Suprapubic skin (tissue), 4 donors: ENCODE data around the gene CALN1. TPM values are rescaled to one million over a fixed set of nuclear protein-coding genes. Genes with fewer than 3 reads are reported as not detected.

Experiments
- DNase-seq, 2 donors: peaks; one replicate each; pipeline ENCODE4 v3.0.0-alpha.2; 2019; ENCODE audit warnings: low spot score in 2 of 2
- H3K27ac ChIP-seq: fragments of 200-600 bp; sonication (generic); one replicate; pipeline ENCODE4 v1.5.1; 2019
- H3K27me3 ChIP-seq: fragments of 200-600 bp; sonication (generic); one replicate; pipeline ENCODE4 v1.5.1; 2019
- H3K36me3 ChIP-seq: fragments of 200-600 bp; sonication (generic); one replicate; pipeline ENCODE4 v1.5.1; 2019
- H3K4me1 ChIP-seq: fragments of 200-600 bp; sonication (generic); one replicate; pipeline ENCODE4 v1.5.1; 2019
- H3K4me3 ChIP-seq: fragments of 200-600 bp; sonication (generic); one replicate; pipeline ENCODE4 v1.5.1; 2019; ENCODE audit warnings: mild to moderate bottlenecking
- H3K9me3 ChIP-seq: fragments of 200-600 bp; sonication (generic); one replicate; pipeline ENCODE4 v1.5.1; 2019
- CTCF ChIP-seq, 2 donors: fragments of 200-600 bp in 1 of 2; fragments of 450-650 bp in 1 of 2; sonication (generic) in 1 of 2; IDR thresholded peaks; one replicate each; pipeline ENCODE4 v1.5.1; 2016 to 2019; ENCODE audit warnings: antibody characterized with exemption in 2 of 2, mild to moderate bottlenecking in 1 of 2, moderate library complexity in 1 of 2
- EP300 ChIP-seq: sonication (generic); formaldehyde crosslinking; IDR thresholded peaks from one replicate; pipeline ENCODE4 v1.6.1; 2017; ENCODE audit warnings: antibody characterized with exemption
- POLR2A ChIP-seq, 2 donors: fragments of 450-650 bp; IDR thresholded peaks; one replicate each; pipeline ENCODE4 v1.6.1; 2017; ENCODE audit warnings: antibody characterized with exemption in 2 of 2, mild to moderate bottlenecking in 2 of 2, moderate library complexity in 2 of 2
- POLR2AphosphoS5 ChIP-seq, 3 donors: sonication (generic); formaldehyde crosslinking; IDR thresholded peaks; one replicate each; pipeline ENCODE4 v1.6.1; 2017; ENCODE audit warnings: antibody characterized with exemption in 3 of 3
- WGBS: methylation state at CpG from one replicate; pipeline ENCODE4 v1.1.5; 2018; 5-methylcytosine and 5-hydroxymethylcytosine counted together
- total RNA-seq, 4 donors: library from RNA; depleted of rRNA; stranded (reverse); fragments of >200 nt; gene quantifications; one replicate each; pipeline ENCODE4 v1.1.0, GENCODE V29; 2016

The CALN1 gene
- total RNA-seq, 4 donors from 2014 or later: 0.91 to 10.0 (median 3.9) TPM

GRCh38 chr7:71795410-71795809, 616.7 kb downstream of the CALN1 start:
- Histone ChIP-seq H3K4me1 (no peaks in the 10 kb centered on the region), H3K27me3 (no peaks in the 10 kb centered on the region), H3K27ac (no peak overlapping the region), H3K36me3 (no peaks in the 10 kb centered on the region), H3K9me3 (no peaks in the 10 kb centered on the region), H3K4me3 (no peak overlapping the region)
- TF ChIP-seq POLR2A (IDR thresholded peaks at IDR 0.05) (no peak), EP300 (no peak), CTCF (IDR thresholded peaks at IDR 0.05) (no peak), POLR2AphosphoS5 (IDR thresholded peaks at IDR 0.05) (no peak)
- no peak for DNase-seq
- WGBS: 61% methylated on average over 10 of the region's 10 CpGs

- Histone ChIP-seq H3K9me3 (no peaks in the 10 kb centered on the region), H3K27me3 (no peaks in the 10 kb centered on the region), H3K27ac (no peak overlapping the region), H3K36me3 (no peaks in the 10 kb centered on the region), H3K4me1 (no peaks in the 10 kb centered on the region), H3K4me3 (no peak overlapping the region)
- TF ChIP-seq POLR2AphosphoS5 (IDR thresholded peaks at IDR 0.05) (no peak), POLR2A (IDR thresholded peaks at IDR 0.05) (no peak), CTCF (IDR thresholded peaks at IDR 0.05) (no peak), EP300 (no peak)
- DNase-seq: no peak
- WGBS: 84% methylated on average over 5 of the region's 5 CpGs
Observed at GRCh38 chr7:71793251-71793650, 618.9 kb downstream of the CALN1 start.

GRCh38 chr7:71787513-71787912, 624.6 kb downstream of the CALN1 start:
- DNase-seq: no peak
- Histone ChIP-seq H3K36me3 (no peaks in the 10 kb centered on the region), H3K4me3 (no peak overlapping the region), H3K9me3 (peaks cover 9% of the 10 kb centered on the region), H3K4me1 (no peaks in the 10 kb centered on the region), H3K27me3 (no peaks in the 10 kb centered on the region), H3K27ac (no peak overlapping the region)
- TF ChIP-seq POLR2AphosphoS5 (IDR thresholded peaks at IDR 0.05): no peak
- 93% methylated on average over 13 of the region's 15 CpGs for WGBS

GRCh38 chr7:71785216-71785615, 626.9 kb downstream of the CALN1 start:
- H3K36me3 ChIP-seq: no peaks in the 10 kb centered on the region
- no peaks in the 10 kb centered on the region for H3K27me3 ChIP-seq
- no peak overlapping the region for H3K27ac ChIP-seq
- no peaks in the 10 kb centered on the region for H3K4me1 ChIP-seq
- H3K9me3 ChIP-seq: peaks cover 9% of the 10 kb centered on the region
- DNase-seq: no peak
- TF ChIP-seq POLR2A (IDR thresholded peaks at IDR 0.05) (no peak), EP300 (no peak), POLR2AphosphoS5 (IDR thresholded peaks at IDR 0.05) (no peak), CTCF (IDR thresholded peaks at IDR 0.05) (no peak)
- no peak overlapping the region for H3K4me3 ChIP-seq
- WGBS: 71% methylated on average over 5 of the region's 5 CpGs

GRCh38 chr7:71784781-71785180, 627.4 kb downstream of the CALN1 start:
- no peaks in the 10 kb centered on the region for H3K27me3 ChIP-seq
- H3K4me1 ChIP-seq: no peaks in the 10 kb centered on the region
- TF ChIP-seq POLR2A (IDR thresholded peaks at IDR 0.05) (no peak), POLR2AphosphoS5 (IDR thresholded peaks at IDR 0.05) (no peak), EP300 (no peak), CTCF (IDR thresholded peaks at IDR 0.05) (no peak)
- peaks cover 9% of the 10 kb centered on the region for H3K9me3 ChIP-seq
- H3K36me3 ChIP-seq: no peaks in the 10 kb centered on the region
- 93% methylated on average over 6 of the region's 6 CpGs for WGBS
- H3K4me3 ChIP-seq: no peak overlapping the region
- no peak overlapping the region for H3K27ac ChIP-seq
- no peak for DNase-seq

GRCh38 chr7:71784180-71784579, 628.0 kb downstream of the CALN1 start:
- H3K27ac ChIP-seq: no peak overlapping the region
- H3K27me3 ChIP-seq: no peaks in the 10 kb centered on the region
- no peak overlapping the region for H3K4me3 ChIP-seq
- no peaks in the 10 kb centered on the region for H3K36me3 ChIP-seq
- no peaks in the 10 kb centered on the region for H3K4me1 ChIP-seq
- DNase-seq: no peak
- TF ChIP-seq POLR2AphosphoS5 (IDR thresholded peaks at IDR 0.05) (no peak), POLR2A (IDR thresholded peaks at IDR 0.05) (no peak), CTCF (IDR thresholded peaks at IDR 0.05) (no peak), EP300 (no peak)
- 50% methylated on average over 3 of the region's 3 CpGs for WGBS
- H3K9me3 ChIP-seq: peaks cover 9% of the 10 kb centered on the region
